Vein endothelial cell (primary cell): Measurements from ENCODE around the gene ZNF543. TPM values are rescaled to one million over a fixed set of nuclear protein-coding genes. Genes with fewer than 3 reads are reported as not detected.

ENCODE experiments used
- total RNA-seq: library from RNA; depleted of rRNA; stranded (reverse); fragments of >200 nt; gene quantifications from 2 replicates; pipeline ENCODE4 v1.2.3, GENCODE V29; 2012

The ZNF543 gene
- total RNA-seq: 10.1 and 11.7 TPM in 2 replicates

DNA sequence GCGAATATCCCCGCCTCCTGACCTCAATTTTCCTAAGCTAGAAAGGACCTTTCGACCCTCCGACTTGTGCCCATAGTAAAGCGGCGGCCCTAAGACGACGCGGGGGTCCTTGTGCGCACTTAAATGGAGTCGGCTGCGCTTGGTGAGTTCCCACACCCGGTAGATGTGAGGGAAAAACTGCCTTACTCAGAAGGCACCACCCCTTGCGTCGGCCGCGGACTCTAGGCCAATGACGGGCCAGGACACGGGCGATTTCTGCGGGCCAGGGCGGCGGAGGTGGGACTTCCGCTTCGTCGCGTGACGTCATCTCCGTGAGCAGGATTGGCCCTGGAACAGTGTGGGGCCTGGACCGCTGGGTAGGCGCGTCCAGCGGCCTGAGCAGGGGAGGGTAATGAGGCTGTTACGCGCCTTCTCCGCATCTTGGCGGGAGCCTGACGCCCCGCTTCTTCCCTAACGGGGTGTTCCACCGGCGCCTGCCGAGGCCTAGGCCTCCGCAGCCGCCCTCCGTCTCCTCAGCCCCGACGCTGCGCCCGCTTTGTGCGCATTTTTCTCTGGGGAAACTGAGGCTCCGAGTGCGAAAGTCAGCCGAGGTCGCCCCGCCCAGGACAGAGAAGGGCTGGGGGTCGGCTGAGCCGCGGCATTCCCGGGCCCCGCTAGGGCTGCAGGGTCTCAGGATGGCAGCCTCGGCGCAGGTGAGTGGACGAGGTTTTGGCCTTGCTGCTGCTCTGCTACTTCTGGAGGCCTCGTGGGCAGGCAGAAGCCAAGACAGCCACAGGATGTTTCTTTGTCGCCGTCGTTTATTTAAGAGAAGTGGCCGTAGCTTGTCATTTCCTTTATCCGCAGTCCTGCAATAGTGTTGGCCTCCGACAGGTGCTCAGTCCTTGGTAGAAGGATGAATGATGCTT lies at the start of gene ZNF543:
ZNF543 (plus strand) TSS at position 293 of the 905 bp plus-strand sequence; CDS start at position 675, 382 bp downstream.

GRCh38 chr19:57280165-57280961 lies 39.9 kb upstream of the ZNF543 start, which contains the start of gene ZNF460:
Gene ZNF460, plus strand, starts transcription at chr19:57280485. Its CDS starts 322 bp downstream, at chr19:57280807.

GRCh38 chr19:57350877-57351805 lies 30.9 kb downstream of the ZNF543 start, which contains the start of gene ZNF304:
Gene ZNF304, plus strand, starts transcription at chr19:57351271. Its CDS starts 394 bp downstream, at chr19:57351665.

GRCh38 chr19:57362997-57363687 lies 42.9 kb downstream of the ZNF543 start, which contains the start of the genes TRAPPC2B and ZNF547:
Gene TRAPPC2B, plus strand, starts transcription at chr19:57363551. Its CDS starts 1,283 bp downstream, at chr19:57364834.
Gene ZNF547, plus strand, starts transcription at chr19:57363551. Its CDS starts 5,005 bp downstream, at chr19:57368556.

Other genes starting within 250 kb of the ZNF543 start
- not detected in 2 replicates for gene USP29, start 200.5 kb upstream of the ZNF543 start, total RNA-seq
- gene ZIM3, start 175.3 kb upstream of the ZNF543 start, total RNA-seq: not detected in 2 replicates
- not detected in 2 replicates for gene DUXA, start 153.0 kb upstream of the ZNF543 start, total RNA-seq
- 24.5 and 37.6 TPM in 2 replicates for gene ZNF264, start 129.0 kb upstream of the ZNF543 start, total RNA-seq
- gene AURKC, start 89.4 kb upstream of the ZNF543 start, total RNA-seq: 0.48 and 0.65 TPM in 2 replicates
- gene ZNF805, start 79.8 kb upstream of the ZNF543 start, total RNA-seq: 23.8 and 24.7 TPM in 2 replicates
- gene ZNF460, start 40.0 kb upstream of the ZNF543 start, total RNA-seq: 74.9 and 77.1 TPM in 2 replicates
- 8.5 and 9.0 TPM in 2 replicates for gene ZNF304, start 30.8 kb downstream of the ZNF543 start, total RNA-seq
- 9.1 and 10.1 TPM in 2 replicates for gene TRAPPC2B, start 43.1 kb downstream of the ZNF543 start, total RNA-seq
- gene ZNF547, start 43.1 kb downstream of the ZNF543 start, total RNA-seq: 1.6 and 2.9 TPM in 2 replicates
- 14.2 and 16.3 TPM in 2 replicates for gene ZNF548, start 69.4 kb downstream of the ZNF543 start, total RNA-seq
- 11.4 and 14.3 TPM in 2 replicates for gene ZNF17, start 90.7 kb downstream of the ZNF543 start, total RNA-seq
- 7.2 and 12.2 TPM in 2 replicates for gene ZNF749, start 114.9 kb downstream of the ZNF543 start, total RNA-seq
- gene VN1R1, start 136.7 kb downstream of the ZNF543 start, total RNA-seq: 0.98 and 1.1 TPM in 2 replicates
- gene ZNF772, start 157.1 kb downstream of the ZNF543 start, total RNA-seq: 14.4 and 22.7 TPM in 2 replicates
- gene ZNF419, start 167.3 kb downstream of the ZNF543 start, total RNA-seq: 11.1 and 13.5 TPM in 2 replicates
- gene ZNF773, start 179.5 kb downstream of the ZNF543 start, total RNA-seq: 13.0 and 15.0 TPM in 2 replicates
- 4.2 and 4.6 TPM in 2 replicates for gene ZNF549, start 206.9 kb downstream of the ZNF543 start, total RNA-seq
- 4.6 and 6.2 TPM in 2 replicates for gene ZNF550, start 239.4 kb downstream of the ZNF543 start, total RNA-seq